IPS-11a (cell line): ENCODE data around the gene ZNF304.
A peak's percentile ranks its signal among the peaks of the same experiment; 100 is the strongest.

ENCODE experiments used
- H3K4me3 ChIP-seq: one replicate; pipeline ENCODE4 v1.5.1; 2013; ENCODE audit warnings: low read depth, low read length, control low read depth

ZNF304 gene

DNA sequence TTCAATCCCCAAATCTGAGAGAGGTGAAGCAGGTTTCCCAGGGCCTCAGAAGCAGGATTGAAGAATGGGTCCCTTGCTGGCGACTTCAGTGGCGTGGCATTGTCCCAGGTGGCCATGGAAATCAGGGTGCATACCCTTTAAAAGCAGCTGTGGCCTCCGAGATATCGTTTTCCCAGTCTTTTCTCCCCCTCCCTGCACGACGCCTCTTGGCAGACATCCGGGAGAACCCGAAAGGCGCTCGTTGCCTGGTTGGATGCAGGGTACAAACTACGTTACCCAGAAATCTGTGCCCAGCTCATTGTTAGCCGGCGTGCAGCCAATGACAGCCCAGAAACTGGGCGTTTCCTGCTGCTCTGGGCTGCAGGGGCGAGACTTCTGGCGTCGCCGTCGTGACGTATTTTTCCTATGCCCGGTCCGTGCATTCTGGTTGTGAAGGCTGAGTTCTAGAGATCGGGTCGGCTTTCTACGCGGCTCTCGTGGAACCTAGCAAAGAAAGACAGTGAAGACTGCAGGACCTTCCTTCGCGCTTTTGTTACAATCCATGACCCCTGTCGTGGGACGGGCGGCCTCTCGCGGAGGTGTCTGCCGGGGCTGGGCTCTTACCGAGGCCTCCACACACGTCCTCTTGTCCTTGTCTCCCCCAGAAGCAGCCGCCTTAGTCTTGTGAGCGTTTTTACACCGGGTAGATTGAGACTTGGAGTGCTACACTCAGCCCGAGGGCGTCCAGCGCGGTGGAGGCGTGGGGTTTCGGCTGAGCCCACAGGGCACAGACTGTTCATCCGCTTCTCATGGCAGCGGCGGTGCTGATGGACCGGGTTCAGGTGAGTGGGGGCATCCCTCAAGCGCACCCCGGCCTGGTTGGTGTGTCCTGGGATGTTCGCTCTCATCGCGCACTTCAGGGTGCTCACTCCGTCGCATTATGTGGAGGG is at the start of gene ZNF304:
Gene ZNF304, plus strand, starts transcription at position 395 of the 929 bp plus-strand sequence. Its CDS starts 394 bp downstream, at position 789.
- H3K4me3 ChIP-seq, result peak within 1 kb of the TSS; percentile 99

DNA sequence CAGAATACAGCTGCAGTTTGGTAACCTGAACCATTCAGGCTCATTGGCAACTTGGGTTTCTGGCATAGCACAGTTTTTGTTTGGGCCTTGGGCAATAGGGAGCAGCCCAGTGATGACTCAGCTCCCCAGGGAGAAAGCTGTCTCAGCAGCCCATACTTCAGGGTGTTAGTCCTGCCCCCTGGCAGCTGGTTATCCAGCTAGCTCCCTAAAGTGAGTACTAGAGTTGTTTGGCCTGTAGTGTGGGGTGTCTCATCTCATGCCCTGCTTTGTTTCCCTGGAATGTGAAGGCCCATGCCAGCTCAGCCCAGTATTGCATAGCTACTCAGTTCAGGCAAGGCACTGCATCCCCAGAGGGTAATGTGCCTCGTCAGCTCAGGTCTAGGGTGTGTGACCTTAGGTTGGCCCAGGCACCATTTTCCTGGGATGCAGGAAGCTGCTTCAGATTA is 49.0 kb upstream of the ZNF304 start:
- no peak overlapping the region for H3K4me3 ChIP-seq

DNA sequence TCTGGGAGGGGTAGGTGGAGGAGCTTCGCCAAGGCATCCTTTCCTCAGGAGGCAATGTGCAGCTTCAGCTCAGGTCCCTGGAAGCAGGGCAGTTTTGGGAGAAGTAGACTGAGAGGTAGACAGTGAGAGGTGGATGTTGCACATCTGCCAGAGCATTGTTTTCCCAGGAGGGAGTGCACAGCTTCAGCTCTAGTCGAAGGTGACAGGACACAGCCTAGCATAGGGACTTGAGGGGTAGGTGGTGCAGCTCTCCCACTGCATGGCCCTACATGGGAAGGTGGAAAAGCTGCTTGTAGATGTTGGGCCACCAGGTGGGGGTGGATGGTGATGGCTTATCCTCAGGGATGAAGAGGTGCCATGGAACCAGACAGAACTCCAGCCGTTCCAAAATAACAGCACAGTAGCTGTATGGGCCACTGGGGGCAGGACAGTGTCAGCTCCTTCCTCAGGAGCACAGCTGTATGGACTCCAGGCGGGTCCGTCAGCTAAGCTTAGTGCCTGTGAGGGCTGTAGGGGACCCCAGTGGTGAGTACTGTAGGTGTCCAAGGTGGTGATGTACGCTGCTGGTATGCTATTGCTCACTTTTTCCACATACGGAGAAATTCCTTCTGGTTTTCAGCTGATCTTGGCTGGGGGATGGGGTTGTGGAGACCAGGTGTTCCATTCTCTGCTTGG is 48.2 kb upstream of the ZNF304 start:
- H3K4me3 ChIP-seq, result no peak overlapping the region

DNA sequence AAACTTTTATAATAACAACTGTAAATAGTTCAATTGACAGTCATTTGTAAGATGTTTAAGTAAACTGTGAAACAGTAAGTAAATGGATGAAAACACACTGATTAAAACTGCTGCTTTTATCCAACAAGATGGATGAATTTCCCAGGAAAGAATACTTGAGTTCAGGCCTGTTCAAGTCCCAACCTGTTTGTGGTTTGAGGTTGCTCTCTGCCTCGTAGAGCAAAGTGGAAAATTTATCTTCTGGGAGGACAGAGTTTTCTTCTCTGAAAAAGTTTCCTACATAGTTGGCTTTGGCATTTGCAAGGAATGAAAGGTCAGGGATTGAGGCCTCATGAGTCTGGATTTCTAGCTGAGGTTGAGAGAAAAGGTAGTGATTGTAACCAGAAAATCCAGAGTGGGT is 46.0 kb upstream of the ZNF304 start:
- H3K4me3 ChIP-seq, result no peak overlapping the region

DNA sequence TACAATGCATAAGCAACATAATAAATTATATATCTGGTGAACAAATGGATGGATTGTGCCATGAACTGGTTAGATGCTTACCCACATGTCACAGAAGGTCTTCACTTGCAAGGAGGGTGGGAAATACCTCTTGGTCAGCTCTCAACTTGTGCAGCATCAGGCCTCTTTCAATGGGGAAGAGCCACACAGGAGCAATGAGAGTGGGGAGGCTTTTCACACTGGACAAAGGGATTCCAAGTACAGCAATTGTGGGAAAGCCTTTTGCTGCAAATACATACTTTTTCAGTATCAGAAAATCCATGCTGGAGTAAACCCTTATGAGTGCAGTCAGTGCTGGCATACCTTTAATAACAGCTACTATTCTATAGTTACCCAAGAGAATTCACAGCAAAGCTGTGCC is 42.6 kb upstream of the ZNF304 start:
- H3K4me3 ChIP-seq, result no peak overlapping the region

DNA sequence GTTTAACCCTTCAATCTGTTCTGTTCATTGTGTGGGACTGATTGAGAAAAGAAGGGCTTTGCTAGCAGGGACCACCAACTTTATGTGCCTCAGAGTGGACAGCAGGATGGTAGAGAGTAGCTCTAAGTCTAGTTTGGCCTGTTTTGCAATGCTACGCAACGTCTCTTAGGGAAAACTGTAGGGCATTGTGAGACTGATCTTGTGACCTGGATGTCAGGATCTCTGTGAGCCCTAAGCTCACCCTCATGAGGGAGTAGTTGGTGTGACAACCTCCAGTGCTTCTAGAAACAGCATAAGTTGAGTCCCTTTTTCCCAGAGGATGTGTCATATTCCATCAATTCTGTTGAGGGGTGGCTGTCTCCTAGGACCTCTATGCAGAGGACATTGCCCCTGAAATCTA is 40.3 kb upstream of the ZNF304 start:
- no peak overlapping the region for H3K4me3 ChIP-seq

GRCh38 chr19:57314146-57314545 is 36.9 kb upstream of the ZNF304 start:
- H3K4me3 ChIP-seq, result no peak overlapping the region

DNA sequence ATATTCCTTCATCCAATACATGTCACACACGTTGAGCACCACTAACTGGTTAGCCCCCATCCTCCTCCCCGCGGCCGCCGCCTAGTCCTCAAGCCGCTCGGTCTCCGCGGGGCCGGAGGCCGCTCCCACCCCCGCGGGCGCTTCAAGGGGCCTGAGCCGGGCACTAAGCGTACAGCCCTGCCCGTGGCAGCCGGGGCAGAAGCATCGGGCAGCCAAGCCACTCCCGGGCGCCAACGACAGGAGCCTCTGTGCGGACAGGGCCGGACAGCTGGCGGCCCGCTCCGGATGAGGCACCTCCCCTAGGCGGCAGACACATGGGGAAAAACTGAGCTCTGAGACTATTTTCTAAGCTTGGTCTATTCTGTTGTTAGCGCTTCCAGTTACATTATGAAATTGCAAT is 33.6 kb upstream of the ZNF304 start:
- H3K4me3 ChIP-seq, result no peak overlapping the region

GRCh38 chr19:57319869-57320179 is 31.2 kb upstream of the ZNF304 start:
- H3K4me3 ChIP-seq, result peak overlapping the region; percentile 89

GRCh38 chr19:57320180-57321084 is 30.6 kb upstream of the ZNF304 start, which contains the start of gene ZNF543:
ZNF543 (plus strand) TSS chr19:57320472; CDS start chr19:57320854, 382 bp downstream.
- H3K4me3 ChIP-seq, result peak within 1 kb of the TSS; percentile 89

DNA sequence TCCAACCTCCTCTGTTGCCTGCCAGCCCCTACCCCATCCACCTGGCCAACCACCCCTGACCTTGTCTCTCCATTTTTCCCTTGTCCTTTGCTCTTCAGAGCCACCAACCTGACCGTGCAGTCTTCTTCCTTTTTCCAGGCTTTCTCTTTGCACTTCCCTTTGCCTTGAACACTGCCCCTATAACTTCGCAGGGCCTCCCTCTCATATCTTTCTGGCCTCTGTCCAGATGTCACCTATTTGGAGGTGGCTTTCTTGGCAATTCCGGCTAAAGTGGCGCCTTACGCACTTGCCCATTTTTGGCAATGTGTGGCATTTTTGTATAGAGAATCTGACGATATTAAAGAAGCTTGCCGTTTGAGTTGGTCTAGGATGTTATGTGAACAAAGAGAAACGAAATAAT is 30.0 kb upstream of the ZNF304 start:
- peak overlapping the region; percentile 89 for H3K4me3 ChIP-seq

- no peak overlapping the region for H3K4me3 ChIP-seq
These were observed 29.3 kb upstream of the ZNF304 start for GRCh38 chr19:57321751-57322150.

- no peak overlapping the region for H3K4me3 ChIP-seq
These were observed 26.1 kb upstream of the ZNF304 start for GRCh38 chr19:57324992-57325391.

DNA sequence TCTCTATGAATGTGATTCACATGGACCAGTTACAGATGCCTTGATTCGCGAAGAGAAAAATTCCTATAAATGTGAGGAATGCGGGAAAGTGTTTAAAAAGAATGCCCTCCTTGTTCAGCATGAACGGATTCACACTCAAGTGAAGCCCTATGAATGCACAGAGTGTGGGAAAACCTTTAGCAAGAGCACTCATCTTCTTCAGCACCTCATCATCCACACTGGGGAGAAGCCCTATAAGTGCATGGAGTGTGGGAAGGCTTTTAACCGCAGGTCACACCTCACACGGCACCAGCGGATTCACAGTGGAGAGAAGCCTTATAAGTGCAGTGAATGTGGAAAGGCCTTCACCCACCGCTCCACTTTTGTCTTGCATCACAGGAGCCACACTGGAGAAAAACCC is 23.1 kb upstream of the ZNF304 start:
- no peak overlapping the region for H3K4me3 ChIP-seq

DNA sequence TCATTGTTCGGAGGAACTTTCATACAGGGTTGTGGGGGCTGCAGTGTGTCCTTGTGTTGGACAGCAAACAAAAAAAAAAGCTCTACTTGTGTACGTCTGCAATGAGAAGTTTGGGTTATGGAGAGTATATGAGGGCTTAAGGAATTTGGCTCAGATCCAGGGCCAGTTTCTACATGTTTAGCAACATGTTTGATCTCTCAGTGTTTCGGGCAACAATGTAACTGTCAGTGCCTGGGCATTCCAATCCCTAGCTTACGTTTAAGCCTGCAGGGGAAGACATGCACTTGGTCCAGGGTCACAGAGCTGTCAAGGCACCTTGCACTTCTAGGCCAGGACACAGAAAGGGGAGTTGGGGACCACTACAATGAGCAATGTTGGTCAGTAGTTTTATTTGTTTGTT is 16.9 kb upstream of the ZNF304 start:
- H3K4me3 ChIP-seq, result no peak overlapping the region

DNA sequence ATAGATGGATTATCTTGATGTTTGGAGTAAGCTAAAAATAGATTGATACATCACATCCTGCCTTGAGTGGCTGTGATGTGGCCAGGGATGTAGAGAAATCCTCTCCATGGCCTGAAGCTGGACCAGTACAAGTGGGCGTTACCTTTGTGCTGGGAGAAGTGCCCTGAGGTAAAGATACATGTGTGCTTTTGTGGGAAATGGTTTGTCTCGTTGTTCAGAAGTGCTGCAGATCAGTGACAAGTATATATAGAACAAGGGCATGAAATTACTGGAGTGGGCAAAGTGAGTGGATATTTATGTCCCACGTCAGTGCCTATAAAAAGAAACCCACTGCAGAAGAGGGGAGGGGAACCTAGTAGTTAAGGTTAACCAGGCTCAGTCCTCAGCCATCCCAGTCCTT is 12.2 kb upstream of the ZNF304 start:
- no peak overlapping the region for H3K4me3 ChIP-seq

- H3K4me3 ChIP-seq, result no peak overlapping the region
These were observed 8.5 kb upstream of the ZNF304 start for GRCh38 chr19:57342582-57342981.

DNA sequence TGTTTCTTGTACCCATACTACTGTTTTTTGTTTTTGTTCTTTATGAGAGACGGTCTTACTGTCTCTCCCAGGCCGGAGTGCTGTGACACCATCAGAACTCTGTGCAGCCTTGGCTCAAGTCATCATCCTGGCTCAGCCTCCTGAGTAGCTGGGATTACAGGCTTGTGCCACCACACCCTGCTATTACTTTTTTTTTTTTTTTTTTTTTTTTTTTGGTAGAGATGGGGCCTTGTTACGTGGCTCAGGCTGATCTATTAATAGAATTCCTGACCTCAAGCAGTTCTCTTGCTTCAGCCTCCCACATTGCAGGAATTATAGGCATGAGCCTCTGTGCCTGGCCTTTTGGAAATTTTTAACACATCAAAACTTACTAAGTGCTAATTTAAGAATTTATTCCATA is 2.9 kb upstream of the ZNF304 start:
- no peak overlapping the region for H3K4me3 ChIP-seq

- peak overlapping the region; percentile 99 for H3K4me3 ChIP-seq
These were observed 796 bp downstream of the ZNF304 start for GRCh38 chr19:57351867-57352266.

- no peak overlapping the region for H3K4me3 ChIP-seq
These were observed 4.8 kb downstream of the ZNF304 start for GRCh38 chr19:57355916-57356315.

DNA sequence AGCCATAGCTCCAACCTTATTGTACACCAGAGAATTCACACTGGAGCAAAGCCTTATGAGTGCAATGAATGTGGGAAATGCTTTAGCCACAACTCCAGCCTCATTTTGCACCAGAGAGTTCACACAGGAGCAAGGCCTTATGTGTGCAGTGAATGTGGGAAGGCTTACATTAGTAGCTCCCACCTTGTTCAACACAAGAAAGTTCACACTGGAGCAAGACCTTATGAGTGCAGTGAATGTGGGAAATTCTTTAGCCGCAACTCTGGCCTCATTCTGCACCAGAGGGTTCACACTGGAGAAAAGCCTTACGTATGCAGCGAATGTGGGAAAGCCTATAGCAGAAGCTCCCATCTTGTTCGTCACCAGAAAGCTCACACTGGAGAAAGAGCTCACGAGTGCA is 6.3 kb downstream of the ZNF304 start:
- H3K4me3 ChIP-seq, result no peak overlapping the region
